ENCODE measurements around the gene VPS29.

VPS29 gene

DNA sequence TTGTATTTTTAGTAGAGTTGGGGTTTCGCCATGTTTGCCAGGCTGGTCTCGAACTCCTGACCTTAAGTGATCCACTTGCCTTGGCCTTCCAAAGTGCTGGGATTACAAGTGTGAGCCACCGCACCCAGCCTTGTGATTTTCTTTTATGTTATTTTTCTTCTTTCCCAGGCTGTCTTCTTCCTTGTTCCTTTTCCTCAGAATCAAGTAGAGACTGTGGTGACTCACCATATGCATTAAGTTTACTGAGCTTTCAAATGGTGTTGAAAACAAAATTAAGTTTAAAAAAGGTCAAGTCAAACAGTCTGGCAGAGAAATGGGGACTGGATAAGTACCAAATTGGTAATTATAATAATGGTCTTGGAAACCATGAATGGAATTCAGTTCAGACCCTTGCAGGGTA lies 57.5 kb downstream of the VPS29 start:
- no peak for DNase-seq (ENCODE audit: low read depth)

All from fibroblast of the conjunctiva (primary cell).